SK-N-SH (cell line): ENCODE data around the gene RHBDL1.

Experiments
- CTCF ChIP-seq: fragments of 200-600 bp; sonication (generic); IDR thresholded peaks from 2 replicates; pipeline ENCODE4 v1.6.1; 2017; ENCODE audit warnings: antibody characterized with exemption, mild to moderate bottlenecking, moderate library complexity
- EP300 ChIP-seq, 2 experiments: IDR thresholded peaks; 2 replicates each; pipeline versions ENCODE4 v1.4.0 to v1.6.1; 2012; ENCODE audit warnings: borderline replicate concordance in 1 of 2, low read depth in 1 of 2, low read length in 1 of 2
- FOSL2 ChIP-seq: IDR thresholded peaks from 2 replicates; pipeline ENCODE4 v1.4.0; 2012; ENCODE audit warnings: low read depth, mild to moderate bottlenecking, moderate library complexity, borderline replicate concordance
- FOXJ3 ChIP-seq: sonication (generic); formaldehyde crosslinking; IDR thresholded peaks from 2 replicates; pipeline ENCODE4 v1.5.1; 2020; ENCODE audit warnings: mild to moderate bottlenecking, missing genetic modification reagents
- JUND ChIP-seq: IDR thresholded peaks from 2 replicates; pipeline ENCODE4 v1.4.0; 2012
- MAX ChIP-seq: IDR thresholded peaks from 2 replicates; pipeline ENCODE4 v1.4.0; 2012; ENCODE audit warnings: low read depth
- POLR2AphosphoS5 ChIP-seq: IDR thresholded peaks from 2 replicates; pipeline ENCODE4 v1.6.1; 2012; ENCODE audit warnings: low read depth, low read length
- SIN3A ChIP-seq: IDR thresholded peaks from 2 replicates; pipeline ENCODE4 v1.6.1; 2012; ENCODE audit warnings: low read depth, mild to moderate bottlenecking, low read length, moderate library complexity, borderline replicate concordance
- TAF1 ChIP-seq: IDR thresholded peaks from 2 replicates; pipeline ENCODE4 v1.6.1; 2012; ENCODE audit warnings: low read depth, mild to moderate bottlenecking, low read length, moderate library complexity, borderline replicate concordance
- TCF12 ChIP-seq: IDR thresholded peaks from 2 replicates; pipeline ENCODE4 v1.4.0; 2012
- TF ChIP-seq, protein P1 (sequence below): IDR thresholded peaks from 2 replicates; pipeline ENCODE4 v1.4.0; 2012; ENCODE audit warnings: low read depth, borderline replicate concordance
- TF ChIP-seq, protein P2 (sequence below): IDR thresholded peaks from 2 replicates; pipeline ENCODE4; 2012

DNA sequence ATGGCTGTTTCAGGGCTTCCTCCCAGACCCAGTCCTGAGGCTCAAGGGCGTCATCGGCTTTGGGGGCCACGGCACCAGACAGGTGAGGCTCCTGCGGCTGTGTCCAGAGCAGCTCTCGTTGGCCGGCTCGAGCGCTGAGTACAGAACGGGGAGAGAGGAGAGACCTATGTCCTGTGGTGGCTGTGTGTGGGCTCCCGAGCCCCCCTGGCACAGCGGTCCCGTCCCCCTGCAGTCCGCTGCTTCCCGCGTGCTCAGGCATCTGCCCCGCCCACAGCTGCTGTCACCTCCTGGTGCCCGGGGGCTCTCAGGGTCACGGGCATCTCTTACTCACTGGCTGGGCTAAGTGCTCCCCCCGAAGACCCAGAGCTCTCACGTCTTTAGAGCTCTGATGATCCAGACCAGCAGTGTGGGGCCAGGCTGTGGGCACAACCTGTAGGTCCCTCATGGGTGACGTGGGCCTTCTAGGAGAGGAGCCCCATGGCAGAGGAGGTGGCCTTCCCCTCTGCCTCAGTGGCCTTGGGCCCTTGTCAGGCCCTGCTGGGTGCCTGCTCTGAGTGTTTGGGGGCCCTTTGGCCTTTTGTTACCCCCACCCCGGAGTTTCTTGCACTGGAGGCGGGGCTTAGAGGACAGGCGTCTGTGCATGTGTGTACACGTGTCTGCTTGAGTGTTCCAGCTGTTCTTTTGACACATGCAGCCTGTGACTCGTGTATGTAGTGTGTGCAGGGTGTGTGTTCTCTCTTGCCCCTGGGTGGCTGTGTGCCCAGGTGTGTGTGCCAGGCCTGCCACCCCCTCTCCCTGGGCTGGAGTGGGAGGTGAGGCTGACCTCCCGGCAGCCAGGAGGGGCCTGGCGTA lies 22.8 kb upstream of the RHBDL1 start:
- TF ChIP-seq FOXJ3 (CRISPR knock-in tag) (no peak), FOSL2 (no peak), POLR2AphosphoS5 (no peak), MAX (no peak), CTCF (no peak), TAF1 (no peak), JUND (no peak), EP300 (IDR thresholded peaks at IDR 0.05; ENCODE audit: borderline replicate concordance in 1 of 2, low read depth in 1 of 2, low read length in 1 of 2) (no peak), TCF12 (no peak), SIN3A (no peak)
- TF ChIP-seq, protein P1, sequence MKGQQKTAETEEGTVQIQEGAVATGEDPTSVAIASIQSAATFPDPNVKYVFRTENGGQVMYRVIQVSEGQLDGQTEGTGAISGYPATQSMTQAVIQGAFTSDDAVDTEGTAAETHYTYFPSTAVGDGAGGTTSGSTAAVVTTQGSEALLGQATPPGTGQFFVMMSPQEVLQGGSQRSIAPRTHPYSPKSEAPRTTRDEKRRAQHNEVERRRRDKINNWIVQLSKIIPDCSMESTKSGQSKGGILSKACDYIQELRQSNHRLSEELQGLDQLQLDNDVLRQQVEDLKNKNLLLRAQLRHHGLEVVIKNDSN = no peak
- TF ChIP-seq, protein P2, sequence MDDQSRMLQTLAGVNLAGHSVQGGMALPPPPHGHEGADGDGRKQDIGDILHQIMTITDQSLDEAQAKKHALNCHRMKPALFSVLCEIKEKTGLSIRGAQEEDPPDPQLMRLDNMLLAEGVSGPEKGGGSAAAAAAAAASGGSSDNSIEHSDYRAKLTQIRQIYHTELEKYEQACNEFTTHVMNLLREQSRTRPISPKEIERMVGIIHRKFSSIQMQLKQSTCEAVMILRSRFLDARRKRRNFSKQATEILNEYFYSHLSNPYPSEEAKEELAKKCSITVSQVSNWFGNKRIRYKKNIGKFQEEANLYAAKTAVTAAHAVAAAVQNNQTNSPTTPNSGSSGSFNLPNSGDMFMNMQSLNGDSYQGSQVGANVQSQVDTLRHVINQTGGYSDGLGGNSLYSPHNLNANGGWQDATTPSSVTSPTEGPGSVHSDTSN = no peak
